GM12891 (cell line): ENCODE measurements around the gene LMNA.

Experiments used
- POLR2A ChIP-seq: IDR thresholded peaks from 2 replicates; pipeline ENCODE4 v1.6.1; 2011; ENCODE audit warnings: low read depth, low read length, control low read depth
- POLR2AphosphoS5 ChIP-seq: IDR thresholded peaks from 2 replicates; pipeline ENCODE4 v1.6.1; 2011; ENCODE audit warnings: low read depth, low read length, control low read depth
- TAF1 ChIP-seq: IDR thresholded peaks from 2 replicates; pipeline ENCODE4 v1.6.1; 2011; ENCODE audit warnings: low read depth, low read length, control low read depth

DNA sequence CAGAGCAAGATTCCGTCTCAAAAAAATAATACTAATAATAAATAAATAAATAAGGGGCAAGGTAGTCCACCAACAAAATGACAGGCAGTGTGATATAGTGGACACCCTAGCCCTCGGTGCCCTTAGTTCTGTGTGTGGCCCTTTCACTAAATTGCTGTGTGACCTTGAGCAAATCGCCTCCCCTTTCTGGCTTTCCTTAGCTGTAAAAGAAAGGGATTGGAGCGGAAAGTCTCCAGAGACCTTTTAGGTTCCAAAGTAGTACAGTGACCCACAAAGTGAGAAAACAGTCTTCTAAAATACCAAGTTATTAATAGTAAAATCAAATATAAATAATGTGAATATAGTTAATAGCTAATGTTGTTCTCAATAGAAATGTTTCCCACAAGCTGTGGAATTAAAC lies 7.6 kb downstream of the LMNA start:
- TF ChIP-seq POLR2A (no peak), POLR2AphosphoS5 (no peak), TAF1 (no peak)
